HepG2 (cell line): Measurements from ENCODE around the gene UEVLD. TPM values are rescaled to one million over a fixed set of nuclear protein-coding genes. Genes with fewer than 3 reads are reported as not detected.
A peak's percentile ranks its signal among the peaks of the same experiment; 100 is the strongest.

Experiments used
- CENPT ChIP-seq: sonication (generic); formaldehyde crosslinking; IDR thresholded peaks from 2 replicates; pipeline ENCODE4 v1.8.0; 2022; ENCODE audit warnings: low read depth, mild to moderate bottlenecking, moderate library complexity, missing genetic modification reagents
- DNMT1 ChIP-seq: sonication (generic); formaldehyde crosslinking; IDR thresholded peaks from 2 replicates; pipeline ENCODE4 v1.5.1; 2020; ENCODE audit warnings: mild to moderate bottlenecking, missing genetic modification reagents
- ETV5 ChIP-seq: IDR thresholded peaks from 2 replicates; pipeline ENCODE4 v1.6.1; 2018; ENCODE audit warnings: missing biosample characterization, missing genetic modification reagents, inconsistent platforms, borderline replicate concordance
- GTF2F1 ChIP-seq: fragments of 150-350 bp; IDR thresholded peaks from 2 replicates; pipeline ENCODE4 v1.6.1; 2014; ENCODE audit warnings: low read length
- GZF1 ChIP-seq: sonication (generic); formaldehyde crosslinking; IDR thresholded peaks from 2 replicates; pipeline ENCODE4 v1.5.1; 2020; ENCODE audit warnings: mild to moderate bottlenecking, missing genetic modification reagents
- HES4 ChIP-seq: sonication (generic); formaldehyde crosslinking; IDR thresholded peaks from 2 replicates; pipeline ENCODE4 v1.9.0; 2021; ENCODE audit warnings: mild to moderate bottlenecking, missing genetic modification reagents, borderline replicate concordance
- HMG20B ChIP-seq: conservative IDR thresholded peaks from 2 replicates; pipeline ENCODE4 v1.6.1; 2016; ENCODE audit warnings: missing genetic modification reagents, missing compliant biosample characterization
- MTA3 ChIP-seq: sonication (generic); formaldehyde crosslinking; IDR thresholded peaks from 2 replicates; pipeline ENCODE4 v1.4.0; 2020; ENCODE audit warnings: missing genetic modification reagents
- NR1H2 ChIP-seq: sonication (generic); formaldehyde crosslinking; IDR thresholded peaks from 2 replicates; pipeline ENCODE4 v1.8.1; 2022; ENCODE audit warnings: low read depth, missing genetic modification reagents, borderline replicate concordance
- NRL ChIP-seq: sonication (generic); formaldehyde crosslinking; IDR thresholded peaks from 2 replicates; pipeline ENCODE4 v1.5.0; 2020; ENCODE audit warnings: missing genetic modification reagents, mild to moderate bottlenecking, moderate library complexity, borderline replicate concordance
- RBM22 ChIP-seq: fragments of 200-400 bp; formaldehyde crosslinking; optimal IDR thresholded peaks from 2 replicates; pipeline ENCODE3; 2017; ENCODE audit warnings: mild to moderate bottlenecking, low read length, moderate library complexity
- SP1 ChIP-seq, 2 experiments: fragments of 450-650 bp in 1 of 2; sonication (generic) in 1 of 2; formaldehyde crosslinking in 1 of 2; IDR thresholded peaks; 2 replicates each; pipeline versions ENCODE4 v1.4.0 to v1.6.1; 2016 to 2020; ENCODE audit warnings: missing genetic modification reagents in 1 of 2
- TEAD2 ChIP-seq: sonication (generic); formaldehyde crosslinking; IDR thresholded peaks from 2 replicates; pipeline ENCODE4 v1.9.0; 2021; ENCODE audit warnings: missing genetic modification reagents
- ZMYM2 ChIP-seq: sonication (generic); formaldehyde crosslinking; IDR thresholded peaks from 2 replicates; pipeline ENCODE4 v1.8.0; 2022; ENCODE audit warnings: mild to moderate bottlenecking, missing genetic modification reagents
- ZNF224 ChIP-seq: sonication (generic); formaldehyde crosslinking; IDR thresholded peaks from 2 replicates; pipeline ENCODE4 v1.5.0; 2020; ENCODE audit warnings: mild to moderate bottlenecking, missing genetic modification reagents
- ZNF260 ChIP-seq: sonication (generic); formaldehyde crosslinking; IDR thresholded peaks from 2 replicates; pipeline ENCODE4 v1.4.0; 2020; ENCODE audit warnings: missing genetic modification reagents, low read depth, mild to moderate bottlenecking, borderline replicate concordance
- ZNF619 ChIP-seq: sonication (generic); formaldehyde crosslinking; IDR thresholded peaks from 2 replicates; pipeline ENCODE4 v1.4.0; 2020; ENCODE audit warnings: mild to moderate bottlenecking, missing genetic modification reagents
- ZNF644 ChIP-seq: IDR thresholded peaks from 2 replicates; pipeline ENCODE4 v1.6.1; 2016; ENCODE audit warnings: low read depth
- polyA plus RNA-seq, 8 experiments: library from polyadenylated mRNA; depleted of rRNA in 3 of 8; stranded (reverse) in 7 of 8; unstranded in 1 of 8; fragments of >200 nt; fragmentation: Illumina TruSeq in 4 of 8; extraction: Trizol in 4 of 8; gene quantifications; 2 replicates each; pipeline versions ENCODE4 v1.2.1 to v1.2.3, GENCODE V29; 2011 to 2016; ENCODE audit warnings: low read depth in 4 of 8, missing spikeins in 1 of 8, mixed read lengths in 1 of 8; ENCODE audit not compliant: insufficient read depth in 1 of 8
- total RNA-seq, 5 experiments: library from RNA; depleted of rRNA; stranded (reverse); fragments of >200 nt; fragmentation: Illumina TruSeq; extraction: Trizol; gene quantifications; 2 replicates each; pipeline ENCODE4 v1.2.3, GENCODE V29; 2016; ENCODE audit warnings: low read depth in 1 of 5
- TF ChIP-seq, protein P1 (sequence below): fragments of 450-650 bp; IDR thresholded peaks from 2 replicates; pipeline ENCODE4 v1.6.1; 2016
- TF ChIP-seq, protein P2 (sequence below): sonication (generic); formaldehyde crosslinking; IDR thresholded peaks from 2 replicates; pipeline ENCODE4 v1.8.0; 2022; ENCODE audit warnings: mild to moderate bottlenecking, missing genetic modification reagents; ENCODE audit not compliant: insufficient replicate concordance
- TF ChIP-seq, protein P3 (sequence below): sonication (generic); formaldehyde crosslinking; IDR thresholded peaks from 2 replicates; pipeline ENCODE4 v1.4.0; 2020; ENCODE audit warnings: mild to moderate bottlenecking, low read depth, missing genetic modification reagents
- TF ChIP-seq, protein P4 (sequence below): sonication (generic); formaldehyde crosslinking; IDR thresholded peaks from 2 replicates; pipeline ENCODE4 v1.9.0; 2022; ENCODE audit warnings: missing genetic modification reagents, mild to moderate bottlenecking, borderline replicate concordance

The UEVLD gene
- total and polyA plus RNA-seq, 2 of the 13 experiments (the other 11 are each of a cell fraction or from before 2014, with no cell fraction given) = 5.7 to 13.7 TPM

DNA sequence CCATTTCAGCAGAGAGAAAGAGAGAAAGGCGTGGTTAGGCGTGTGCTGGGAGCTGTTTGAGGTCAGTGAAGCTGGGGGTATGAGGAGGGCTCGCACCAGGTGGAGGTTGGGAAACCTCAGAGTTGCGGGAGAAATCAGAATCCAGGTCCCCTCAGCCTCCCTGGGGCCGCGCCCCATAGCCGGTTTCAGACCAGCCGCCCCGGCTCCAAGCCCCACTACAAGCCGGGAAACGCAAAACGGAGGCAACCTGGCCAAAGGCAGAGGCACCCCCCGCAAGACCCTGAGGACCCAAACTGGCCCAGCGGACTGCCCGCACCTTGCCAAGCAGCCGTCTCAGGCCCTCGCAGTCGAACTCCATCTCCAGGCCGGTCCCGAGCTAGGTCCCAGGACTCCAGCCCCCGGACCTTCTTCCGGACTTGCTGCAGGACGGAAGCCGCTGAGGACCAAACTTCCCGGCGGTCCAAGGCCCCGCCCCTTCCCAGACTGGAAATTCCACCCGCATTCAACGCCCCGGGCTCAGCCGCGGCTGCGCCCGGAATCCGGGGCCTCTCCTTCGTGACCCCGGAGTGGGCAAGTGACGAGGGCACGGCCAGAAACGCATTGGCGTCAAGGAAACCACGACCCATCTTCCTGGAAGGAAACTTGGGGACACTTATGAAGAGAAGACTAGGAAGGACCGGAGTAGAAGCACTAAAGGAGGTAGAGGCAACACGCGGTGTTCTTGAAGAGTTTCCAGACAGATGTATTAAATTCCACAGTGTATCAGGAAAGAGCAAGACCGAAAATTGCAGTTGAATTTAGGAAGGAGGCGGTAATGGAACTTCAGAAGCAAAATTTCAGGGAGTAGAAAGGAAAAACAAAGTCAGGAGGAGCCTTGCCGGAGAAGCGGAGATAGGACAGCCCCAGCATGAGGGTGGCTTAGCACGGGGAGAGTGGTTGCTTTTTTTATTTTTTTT lies at the start of gene UEVLD (continued):
- TF ChIP-seq RBM22 = no peak
- TF ChIP-seq SP1 (IDR thresholded peaks at IDR 0.05) = no peak
- TF ChIP-seq SP1 (CRISPR knock-in tag; IDR thresholded peaks at IDR 0.05) = peak; percentile 92
- TF ChIP-seq NR1H2 (CRISPR knock-in tag) = no peak
- TF ChIP-seq ZNF224 (CRISPR knock-in tag) = no peak
- no peak for TF ChIP-seq GZF1 (CRISPR knock-in tag)
- TF ChIP-seq ZNF260 = no peak
- TF ChIP-seq ZMYM2 (CRISPR knock-in tag) = no peak
- TF ChIP-seq, protein P1, sequence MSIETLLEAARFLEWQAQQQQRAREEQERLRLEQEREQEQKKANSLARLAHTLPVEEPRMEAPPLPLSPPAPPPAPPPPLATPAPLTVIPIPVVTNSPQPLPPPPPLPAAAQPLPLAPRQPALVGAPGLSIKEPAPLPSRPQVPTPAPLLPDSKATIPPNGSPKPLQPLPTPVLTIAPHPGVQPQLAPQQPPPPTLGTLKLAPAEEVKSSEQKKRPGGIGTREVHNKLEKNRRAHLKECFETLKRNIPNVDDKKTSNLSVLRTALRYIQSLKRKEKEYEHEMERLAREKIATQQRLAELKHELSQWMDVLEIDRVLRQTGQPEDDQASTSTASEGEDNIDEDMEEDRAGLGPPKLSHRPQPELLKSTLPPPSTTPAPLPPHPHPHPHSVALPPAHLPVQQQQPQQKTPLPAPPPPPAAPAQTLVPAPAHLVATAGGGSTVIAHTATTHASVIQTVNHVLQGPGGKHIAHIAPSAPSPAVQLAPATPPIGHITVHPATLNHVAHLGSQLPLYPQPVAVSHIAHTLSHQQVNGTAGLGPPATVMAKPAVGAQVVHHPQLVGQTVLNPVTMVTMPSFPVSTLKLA = no peak
- 0 out of 2 replicates have a peak, but pooled peaks have one; percentile 18 for TF ChIP-seq ZNF619
- no peak for TF ChIP-seq TEAD2 (CRISPR knock-in tag)
- no peak for TF ChIP-seq DNMT1 (CRISPR knock-in tag)
- TF ChIP-seq CENPT (CRISPR knock-in tag) = 0 out of 2 replicates have a peak, but pooled peaks have one; percentile 36
- TF ChIP-seq, protein P2, sequence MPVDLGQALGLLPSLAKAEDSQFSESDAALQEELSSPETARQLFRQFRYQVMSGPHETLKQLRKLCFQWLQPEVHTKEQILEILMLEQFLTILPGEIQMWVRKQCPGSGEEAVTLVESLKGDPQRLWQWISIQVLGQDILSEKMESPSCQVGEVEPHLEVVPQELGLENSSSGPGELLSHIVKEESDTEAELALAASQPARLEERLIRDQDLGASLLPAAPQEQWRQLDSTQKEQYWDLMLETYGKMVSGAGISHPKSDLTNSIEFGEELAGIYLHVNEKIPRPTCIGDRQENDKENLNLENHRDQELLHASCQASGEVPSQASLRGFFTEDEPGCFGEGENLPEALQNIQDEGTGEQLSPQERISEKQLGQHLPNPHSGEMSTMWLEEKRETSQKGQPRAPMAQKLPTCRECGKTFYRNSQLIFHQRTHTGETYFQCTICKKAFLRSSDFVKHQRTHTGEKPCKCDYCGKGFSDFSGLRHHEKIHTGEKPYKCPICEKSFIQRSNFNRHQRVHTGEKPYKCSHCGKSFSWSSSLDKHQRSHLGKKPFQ (CRISPR knock-in tag) = no peak
- TF ChIP-seq, protein P3, sequence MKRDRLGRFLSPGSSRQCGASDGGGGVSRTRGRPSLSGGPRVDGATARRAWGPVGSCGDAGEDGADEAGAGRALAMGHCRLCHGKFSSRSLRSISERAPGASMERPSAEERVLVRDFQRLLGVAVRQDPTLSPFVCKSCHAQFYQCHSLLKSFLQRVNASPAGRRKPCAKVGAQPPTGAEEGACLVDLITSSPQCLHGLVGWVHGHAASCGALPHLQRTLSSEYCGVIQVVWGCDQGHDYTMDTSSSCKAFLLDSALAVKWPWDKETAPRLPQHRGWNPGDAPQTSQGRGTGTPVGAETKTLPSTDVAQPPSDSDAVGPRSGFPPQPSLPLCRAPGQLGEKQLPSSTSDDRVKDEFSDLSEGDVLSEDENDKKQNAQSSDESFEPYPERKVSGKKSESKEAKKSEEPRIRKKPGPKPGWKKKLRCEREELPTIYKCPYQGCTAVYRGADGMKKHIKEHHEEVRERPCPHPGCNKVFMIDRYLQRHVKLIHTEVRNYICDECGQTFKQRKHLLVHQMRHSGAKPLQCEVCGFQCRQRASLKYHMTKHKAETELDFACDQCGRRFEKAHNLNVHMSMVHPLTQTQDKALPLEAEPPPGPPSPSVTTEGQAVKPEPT (CRISPR knock-in tag) = peak; percentile 81; the same call in 1 of the 2 replicates
- TF ChIP-seq GTF2F1 = no peak
- TF ChIP-seq HES4 (CRISPR knock-in tag) = peak; percentile 37; the same call in 1 of the 2 replicates
- TF ChIP-seq ZNF644 (CRISPR knock-in tag) = no peak
- peak; percentile 89 for TF ChIP-seq ETV5 (CRISPR knock-in tag)
- peak; percentile 58 for TF ChIP-seq NRL
- TF ChIP-seq, protein P4, sequence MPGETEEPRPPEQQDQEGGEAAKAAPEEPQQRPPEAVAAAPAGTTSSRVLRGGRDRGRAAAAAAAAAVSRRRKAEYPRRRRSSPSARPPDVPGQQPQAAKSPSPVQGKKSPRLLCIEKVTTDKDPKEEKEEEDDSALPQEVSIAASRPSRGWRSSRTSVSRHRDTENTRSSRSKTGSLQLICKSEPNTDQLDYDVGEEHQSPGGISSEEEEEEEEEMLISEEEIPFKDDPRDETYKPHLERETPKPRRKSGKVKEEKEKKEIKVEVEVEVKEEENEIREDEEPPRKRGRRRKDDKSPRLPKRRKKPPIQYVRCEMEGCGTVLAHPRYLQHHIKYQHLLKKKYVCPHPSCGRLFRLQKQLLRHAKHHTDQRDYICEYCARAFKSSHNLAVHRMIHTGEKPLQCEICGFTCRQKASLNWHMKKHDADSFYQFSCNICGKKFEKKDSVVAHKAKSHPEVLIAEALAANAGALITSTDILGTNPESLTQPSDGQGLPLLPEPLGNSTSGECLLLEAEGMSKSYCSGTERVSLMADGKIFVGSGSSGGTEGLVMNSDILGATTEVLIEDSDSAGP (CRISPR knock-in tag) = peak; percentile 85; the same call in 1 of the 2 replicates
- no peak for TF ChIP-seq HMG20B (CRISPR knock-in tag)
- TF ChIP-seq MTA3 (CRISPR knock-in tag) = no peak
